H4 (cell line): ENCODE results near the gene JPH2. TPM values are rescaled to one million over a fixed set of nuclear protein-coding genes. Genes with fewer than 3 reads are reported as not detected.

Source experiments
- DNase-seq: peaks from one replicate; pipeline ENCODE4 v3.0.0-alpha.2; 2015; ENCODE audit warnings: low spot score
- total RNA-seq: library from RNA; depleted of rRNA; stranded (reverse); fragments of >200 nt; shearing (Covaris generic); gene quantifications from 2 replicates; pipeline ENCODE4 v1.2.3, GENCODE V29; 2014

Gene JPH2
- total RNA-seq, 1 experiment from 2014 or later = 0.15 TPM

DNA sequence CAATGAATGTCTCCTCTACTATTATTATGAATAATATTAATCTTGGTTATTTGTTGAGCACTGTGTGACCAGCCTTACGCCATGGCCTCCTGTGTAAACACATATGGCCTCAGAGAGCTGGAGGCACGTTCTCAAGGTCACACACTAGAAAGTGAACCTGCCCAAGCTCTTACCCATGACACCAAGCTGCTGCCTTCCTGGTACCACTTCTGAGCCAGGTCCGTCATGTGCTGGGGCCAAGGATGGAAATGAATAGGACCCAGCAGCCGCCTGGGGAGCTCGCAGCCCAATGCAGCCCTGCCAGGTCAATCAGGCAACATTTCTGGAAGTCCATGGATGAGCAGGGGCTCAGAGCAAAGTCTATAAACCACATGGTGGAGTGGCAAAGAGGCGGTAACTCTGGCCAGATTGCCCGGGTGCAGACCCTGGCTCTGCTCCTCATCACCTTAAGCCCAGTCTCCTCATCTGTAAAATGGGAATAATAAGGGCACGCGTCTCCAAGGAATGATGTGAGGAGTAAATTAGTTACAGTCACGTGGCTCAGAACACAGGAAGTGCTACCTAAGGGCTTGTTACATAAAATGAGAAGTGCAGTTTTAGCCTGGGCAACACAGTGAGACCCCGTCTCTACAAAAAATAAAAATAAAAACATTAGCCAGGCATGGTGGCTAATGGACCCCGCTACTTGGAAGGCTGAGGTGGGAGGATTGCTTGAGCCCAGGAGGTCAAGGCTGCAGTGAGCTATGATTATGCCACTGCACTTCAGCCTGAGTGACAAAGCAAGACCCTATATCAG is 61.5 kb downstream of the JPH2 start:
- no peak for DNase-seq

- no peak for DNase-seq
These were observed 63.0 kb downstream of the JPH2 start for GRCh38 chr20:44123874-44124535.

- DNase-seq = no peak
These were observed 63.7 kb downstream of the JPH2 start for GRCh38 chr20:44123251-44123650.

- DNase-seq = no peak
These were observed 66.1 kb downstream of the JPH2 start for GRCh38 chr20:44120676-44121425.

DNA sequence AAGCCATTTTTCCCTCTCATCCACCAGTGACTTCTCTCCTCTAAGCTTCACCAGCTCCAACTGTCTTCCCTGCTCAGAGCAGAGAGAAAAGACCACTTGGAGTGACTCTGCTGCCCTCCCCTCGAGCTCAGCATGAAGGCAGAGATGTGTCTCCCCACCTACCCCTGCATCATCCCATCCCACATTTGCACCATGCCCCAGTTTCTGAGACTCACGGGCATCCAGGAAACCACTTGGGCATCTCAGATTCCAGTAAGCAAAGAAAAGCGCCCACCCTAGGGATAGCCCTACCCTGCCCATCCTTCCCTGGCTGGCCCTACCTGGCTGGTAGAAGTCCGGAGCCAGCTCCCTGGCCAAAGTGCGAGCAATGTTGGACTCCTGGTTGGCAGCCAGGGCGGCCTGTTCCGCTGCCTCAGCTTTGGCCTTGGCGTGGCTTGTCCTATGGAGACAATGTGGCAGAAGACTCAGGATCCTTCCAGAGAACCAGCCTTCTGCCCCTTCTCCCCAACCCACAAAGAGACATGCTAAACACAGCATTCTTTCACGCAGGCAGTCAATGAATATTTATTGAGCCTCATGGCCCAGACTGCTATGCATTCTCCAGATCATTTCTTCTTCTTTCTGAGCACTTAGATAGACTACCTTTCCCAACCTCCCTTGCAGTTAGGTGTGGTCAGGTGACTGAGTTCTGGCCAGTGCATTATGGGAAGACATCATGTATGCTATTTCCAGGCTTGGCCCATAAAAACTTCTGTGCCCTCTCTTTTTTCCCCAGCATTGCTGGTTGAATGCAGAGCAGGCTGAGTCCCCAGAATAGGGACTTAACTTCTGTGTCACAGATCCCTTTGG is 68.6 kb downstream of the JPH2 start:
- no peak for DNase-seq

- no peak for DNase-seq
These were observed 69.4 kb downstream of the JPH2 start for GRCh38 chr20:44117296-44118184.

DNA sequence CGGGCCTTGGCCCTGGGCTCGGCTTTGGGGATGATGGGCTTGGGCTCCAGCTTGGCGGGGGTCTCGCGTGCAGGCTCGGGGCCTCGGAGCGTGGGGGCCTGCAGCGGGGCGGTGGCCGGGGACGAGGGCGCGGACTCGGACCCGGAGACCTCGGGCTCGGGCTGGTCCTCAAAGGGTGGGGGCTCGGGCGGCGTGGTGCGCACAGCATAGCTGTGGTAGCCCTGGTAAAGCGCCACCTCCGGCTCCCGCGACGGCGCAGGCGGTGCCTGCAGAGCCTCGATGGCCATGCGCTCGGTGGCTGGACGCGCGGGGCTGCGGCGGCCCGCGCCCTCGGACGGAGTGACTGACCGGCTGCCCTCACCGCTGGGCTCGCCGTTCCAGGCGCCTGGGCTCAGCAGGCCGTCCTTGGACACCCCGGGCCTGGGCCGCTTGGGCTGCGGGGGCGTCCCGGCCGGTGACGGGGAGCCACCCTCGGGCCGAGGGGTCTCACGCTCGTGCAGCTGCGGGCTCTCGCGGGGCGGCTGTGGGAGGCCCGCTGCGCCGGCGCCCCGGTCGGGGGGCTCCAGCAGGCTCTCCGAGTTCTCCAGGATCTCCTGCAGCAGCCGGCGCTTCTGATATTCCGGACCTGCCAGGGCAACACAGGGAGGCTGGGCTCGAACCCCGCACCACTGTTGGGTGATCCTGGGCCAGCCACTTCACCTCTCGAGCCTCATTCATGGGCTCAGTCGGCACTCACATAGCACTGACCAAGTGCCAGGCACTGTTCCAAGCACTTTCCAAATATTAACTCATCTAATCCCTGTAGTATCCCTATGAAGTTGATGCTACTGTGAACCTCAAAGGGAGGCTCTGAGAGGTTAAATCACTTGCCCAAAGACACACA is 71.0 kb downstream of the JPH2 start:
- no peak for DNase-seq

DNA sequence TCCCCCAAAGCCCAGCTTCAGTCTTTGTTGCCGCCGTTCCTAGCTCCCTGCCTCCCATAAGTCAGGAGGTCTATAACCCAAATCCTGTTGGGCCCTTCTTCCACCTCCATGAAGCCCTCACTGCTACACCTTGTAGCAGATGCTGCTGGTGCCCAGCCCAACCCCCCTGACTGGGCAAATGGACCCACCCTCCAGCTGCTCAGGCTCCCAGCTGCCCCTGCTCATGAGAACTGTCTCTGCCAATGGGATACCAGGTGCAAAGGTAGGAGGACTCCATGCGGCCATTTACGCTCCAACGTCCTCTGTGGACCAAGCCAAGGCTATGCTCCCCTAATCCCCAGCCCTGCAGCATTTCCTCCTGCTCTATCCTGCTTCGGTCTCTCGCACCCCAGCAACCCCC is 71.8 kb downstream of the JPH2 start:
- no peak for DNase-seq

GRCh38 chr20:44113618-44114376 is 73.2 kb downstream of the JPH2 start:
- DNase-seq = no peak

- DNase-seq = no peak
These were observed 73.9 kb downstream of the JPH2 start for GRCh38 chr20:44112889-44113617.

DNA sequence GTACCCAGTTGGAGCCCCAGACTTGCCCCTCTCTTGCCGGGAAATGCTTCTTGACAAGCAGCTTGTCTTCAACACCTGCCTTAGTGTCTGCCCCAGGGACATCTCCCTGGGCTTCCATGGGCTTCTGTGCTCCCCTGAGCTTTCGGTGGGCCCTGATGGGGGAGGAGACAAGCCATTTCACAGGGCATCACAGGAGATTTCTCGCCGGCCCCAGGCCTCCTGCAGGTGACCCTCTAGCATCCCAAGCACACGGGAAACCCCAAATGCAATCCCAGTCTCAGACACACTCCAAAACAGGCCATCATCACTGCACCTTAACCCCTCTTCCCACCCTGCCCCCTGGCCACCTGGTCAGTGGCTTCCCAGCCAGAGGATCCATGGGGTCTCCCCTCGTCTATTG is 74.5 kb downstream of the JPH2 start:
- DNase-seq = no peak

DNA sequence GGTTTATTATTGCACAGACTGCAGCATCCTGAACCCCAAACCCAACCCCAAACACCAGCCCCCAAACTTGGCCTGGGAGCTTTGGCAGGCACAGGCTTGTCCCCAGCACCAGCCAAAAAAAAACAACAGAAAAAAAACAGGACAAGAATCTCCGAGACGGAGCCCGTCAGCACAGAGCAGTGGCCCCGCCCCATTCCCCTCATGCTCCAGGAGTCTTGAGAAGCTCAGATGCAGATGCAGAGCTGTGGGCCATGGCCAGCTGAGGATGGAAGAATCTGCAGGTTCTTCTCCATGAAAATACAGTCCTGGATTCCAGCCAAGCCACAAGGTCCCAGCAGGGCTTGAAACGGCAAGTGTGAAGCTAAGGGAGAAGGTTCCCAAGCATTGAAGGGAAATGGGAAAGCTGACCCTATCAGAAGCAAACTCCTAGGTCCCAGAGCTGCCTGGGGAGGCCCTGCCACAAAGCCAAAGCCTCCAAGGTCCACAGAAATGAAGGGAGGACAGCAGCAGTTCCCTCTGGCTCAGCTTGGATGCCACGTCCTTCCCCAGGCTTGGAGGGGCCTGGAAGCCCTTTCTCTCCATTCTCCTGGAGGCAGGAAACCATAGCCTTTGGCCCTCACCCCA is 75.2 kb downstream of the JPH2 start:
- DNase-seq = peak; percentile 21

- DNase-seq = no peak
These were observed 76.0 kb downstream of the JPH2 start for GRCh38 chr20:44110816-44111568.

DNA sequence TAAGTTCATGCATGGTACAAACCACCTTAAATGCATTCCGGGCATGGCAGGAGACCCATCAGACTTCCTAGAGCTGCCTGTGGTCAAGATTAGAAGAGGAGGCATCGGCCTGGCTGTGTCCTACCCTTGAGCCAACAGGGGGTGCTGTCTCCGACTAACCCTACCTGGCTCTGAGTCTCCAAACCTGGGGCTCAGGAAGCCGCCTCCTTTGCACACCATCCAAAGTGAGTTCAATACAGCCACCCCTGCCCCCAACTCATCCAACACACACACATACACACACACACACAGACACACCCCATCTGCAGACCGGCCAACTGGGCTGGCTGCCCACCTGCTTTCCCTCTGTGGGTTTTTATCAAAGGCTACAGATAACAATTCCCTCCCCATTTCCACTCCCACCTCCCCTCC is 77.0 kb downstream of the JPH2 start:
- no peak for DNase-seq

GRCh38 chr20:44106615-44107014 is 80.4 kb downstream of the JPH2 start:
- no peak for DNase-seq

GRCh38 chr20:44104798-44105517 is 82.0 kb downstream of the JPH2 start:
- peak; percentile 90 for DNase-seq
